ENCODE results near the gene PROM2.

PROM2 gene

DNA sequence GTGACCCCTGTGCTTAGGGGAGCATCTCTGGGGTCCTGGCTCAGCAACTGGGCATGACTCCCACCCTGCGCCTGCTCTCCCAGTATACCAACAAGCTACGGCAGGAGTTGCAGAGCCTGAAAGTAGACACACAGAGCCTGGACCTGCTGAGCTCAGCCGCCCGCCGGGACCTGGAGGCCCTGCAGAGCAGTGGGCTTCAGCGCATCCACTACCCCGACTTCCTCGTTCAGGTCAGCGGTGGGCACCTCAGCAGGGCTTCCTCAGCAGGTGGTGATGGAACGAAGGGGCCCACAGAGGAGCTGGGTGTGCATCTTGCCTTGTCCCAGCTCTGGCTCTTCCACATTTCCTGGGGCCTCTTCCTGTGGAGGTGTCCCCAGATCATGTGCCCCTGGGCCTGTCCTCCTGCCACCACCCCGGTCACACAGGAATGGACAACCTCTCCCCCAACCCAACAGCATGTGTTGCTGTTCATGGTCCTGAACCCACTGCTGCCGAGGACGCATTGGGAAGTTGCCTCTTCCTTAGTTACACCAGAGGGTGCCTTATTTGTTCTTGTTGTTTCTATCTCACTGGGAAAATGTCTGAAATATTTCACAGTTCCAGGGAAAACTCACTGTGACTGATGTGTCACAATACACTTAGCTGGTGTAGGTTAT lies 10.8 kb downstream of the PROM2 start:
- no peak for DNase-seq (ENCODE audit: extremely low read depth in 1 of 2, low read depth in 1 of 2)

DNA sequence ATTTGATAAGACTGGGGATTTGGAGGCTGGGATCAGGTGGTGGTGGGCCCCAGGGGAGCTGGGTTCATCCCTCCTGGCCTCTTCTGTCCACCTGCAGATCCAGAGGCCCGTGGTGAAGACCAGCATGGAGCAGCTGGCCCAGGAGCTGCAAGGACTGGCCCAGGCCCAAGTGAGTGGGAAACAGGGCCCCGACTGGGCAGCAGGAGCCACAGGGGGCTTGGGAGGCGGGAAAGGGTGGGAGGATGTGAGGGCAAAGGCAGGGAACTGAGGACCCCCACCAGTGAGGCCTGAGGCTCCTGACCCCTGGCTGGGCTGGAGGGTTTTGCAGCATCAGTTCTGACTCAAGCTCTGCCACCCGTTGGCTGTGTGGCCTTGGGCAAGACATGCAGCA lies 11.3 kb downstream of the PROM2 start:
- no peak for DNase-seq (ENCODE audit: extremely low read depth in 1 of 2, low read depth in 1 of 2)

DNA sequence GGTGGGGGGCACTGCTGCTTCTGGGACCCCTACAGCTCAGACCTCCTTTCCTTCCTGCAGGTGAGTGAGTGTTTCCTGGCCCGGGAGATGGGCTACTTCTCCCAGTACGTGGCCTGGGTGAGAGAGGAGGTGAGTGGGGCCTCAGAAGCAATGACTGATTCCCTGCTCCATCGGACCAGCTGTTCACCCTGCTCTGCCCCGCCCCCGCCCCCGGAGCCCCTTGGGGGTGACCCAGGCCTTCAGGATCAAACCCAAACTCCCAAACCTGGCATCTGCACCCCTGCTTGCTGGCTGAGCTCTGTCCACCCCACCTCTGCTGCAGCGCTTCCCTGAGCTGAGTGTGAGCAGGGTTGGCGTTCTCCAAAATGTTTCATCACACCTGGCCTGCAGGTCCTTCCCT lies 13.1 kb downstream of the PROM2 start:
- DNase-seq (ENCODE audit: extremely low read depth in 1 of 2, low read depth in 1 of 2), result no peak

DNA sequence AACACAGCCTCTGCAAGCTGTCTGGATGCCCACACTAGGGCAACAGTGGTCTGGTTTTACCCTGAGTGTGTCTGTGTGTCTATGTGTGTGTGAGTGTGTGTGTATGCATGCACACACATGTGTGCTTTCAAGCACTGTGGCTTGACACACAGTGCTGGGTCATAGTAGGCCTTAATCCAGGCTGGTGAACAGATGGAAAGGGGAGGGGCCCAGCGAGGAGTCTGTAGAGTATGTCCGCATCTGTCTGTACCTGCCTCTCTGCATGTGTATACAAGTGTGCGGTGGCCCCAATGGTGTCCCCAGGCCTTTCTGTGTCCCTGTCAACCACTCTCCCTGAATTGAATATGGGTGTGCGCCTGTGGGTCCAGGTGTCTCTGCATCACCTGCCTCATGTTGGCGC lies 13.6 kb downstream of the PROM2 start:
- DNase-seq (ENCODE audit: extremely low read depth in 1 of 2, low read depth in 1 of 2), result no peak

DNA sequence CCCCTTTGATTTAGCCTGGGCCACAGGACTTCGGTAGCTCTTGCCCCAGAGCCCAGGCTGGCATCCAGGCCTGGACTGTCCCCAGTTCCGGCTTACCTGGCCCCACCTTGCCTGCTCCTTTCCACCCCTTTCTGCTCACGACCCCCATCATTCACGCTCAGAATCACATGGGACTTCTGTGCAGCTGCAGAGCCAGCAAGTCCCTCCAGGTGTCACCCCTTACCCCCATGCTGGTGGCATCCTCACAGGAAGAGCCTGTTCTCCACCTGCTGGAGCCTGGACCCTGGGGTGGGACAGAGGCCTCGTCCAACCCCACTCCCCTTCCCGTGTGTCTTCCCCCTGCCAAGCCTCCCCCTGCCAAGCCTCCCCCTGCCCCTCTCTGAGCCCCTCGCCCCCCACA lies 15.0 kb downstream of the PROM2 start:
- no peak for DNase-seq (ENCODE audit: extremely low read depth in 1 of 2, low read depth in 1 of 2)

DNA sequence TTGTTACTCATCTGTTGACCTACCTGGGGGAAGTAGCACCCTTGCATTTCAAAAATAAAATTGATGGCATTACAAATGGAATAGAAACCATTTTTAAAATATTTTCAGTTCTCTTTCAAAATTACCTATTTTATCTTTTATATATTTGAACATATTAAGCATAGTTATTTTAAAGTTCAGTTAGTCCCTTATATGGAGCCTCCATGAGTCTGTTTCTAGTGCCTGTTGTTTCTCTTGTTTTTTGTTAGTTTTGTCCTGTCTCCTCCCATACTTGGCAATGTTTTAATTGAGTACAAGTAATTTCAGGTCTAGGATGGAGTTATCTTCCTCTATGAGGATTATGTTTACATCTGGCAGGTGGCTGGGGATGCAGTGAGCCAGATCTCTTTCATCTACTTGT lies 17.0 kb downstream of the PROM2 start:
- DNase-seq (ENCODE audit: extremely low read depth in 1 of 2, low read depth in 1 of 2), result no peak

DNA sequence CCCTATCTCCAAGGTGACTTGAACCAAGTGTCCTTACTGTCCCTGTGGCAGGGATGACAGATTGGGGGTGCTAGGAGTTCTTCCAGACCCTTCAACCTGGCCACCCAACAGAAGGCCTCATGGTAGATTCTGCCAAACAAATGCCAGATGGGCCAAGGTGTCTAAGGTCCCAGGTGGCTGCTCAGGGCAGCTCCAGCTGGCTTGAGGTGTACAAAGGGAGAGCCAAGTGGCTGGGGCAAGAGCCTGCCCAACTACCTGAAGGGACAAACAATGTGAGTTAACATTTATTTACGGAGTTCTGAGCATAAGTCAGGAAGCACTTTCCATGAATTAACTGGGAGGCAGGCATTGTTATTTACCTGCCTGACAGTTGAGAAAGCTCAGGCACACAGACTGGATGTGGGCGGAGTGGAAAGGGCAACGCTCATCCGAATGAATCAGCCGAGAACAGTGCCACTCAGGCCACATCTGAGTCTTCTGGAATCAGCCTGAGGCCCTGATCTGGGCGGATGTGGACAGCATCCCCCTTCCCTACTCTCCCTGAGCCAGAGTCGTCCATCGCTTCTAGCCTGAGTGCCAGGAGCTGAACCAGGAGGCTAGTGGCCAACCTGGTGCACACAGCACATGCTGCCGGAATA lies 18.5 kb downstream of the PROM2 start:
- no peak for DNase-seq (ENCODE audit: extremely low read depth in 1 of 2, low read depth in 1 of 2)

DNA sequence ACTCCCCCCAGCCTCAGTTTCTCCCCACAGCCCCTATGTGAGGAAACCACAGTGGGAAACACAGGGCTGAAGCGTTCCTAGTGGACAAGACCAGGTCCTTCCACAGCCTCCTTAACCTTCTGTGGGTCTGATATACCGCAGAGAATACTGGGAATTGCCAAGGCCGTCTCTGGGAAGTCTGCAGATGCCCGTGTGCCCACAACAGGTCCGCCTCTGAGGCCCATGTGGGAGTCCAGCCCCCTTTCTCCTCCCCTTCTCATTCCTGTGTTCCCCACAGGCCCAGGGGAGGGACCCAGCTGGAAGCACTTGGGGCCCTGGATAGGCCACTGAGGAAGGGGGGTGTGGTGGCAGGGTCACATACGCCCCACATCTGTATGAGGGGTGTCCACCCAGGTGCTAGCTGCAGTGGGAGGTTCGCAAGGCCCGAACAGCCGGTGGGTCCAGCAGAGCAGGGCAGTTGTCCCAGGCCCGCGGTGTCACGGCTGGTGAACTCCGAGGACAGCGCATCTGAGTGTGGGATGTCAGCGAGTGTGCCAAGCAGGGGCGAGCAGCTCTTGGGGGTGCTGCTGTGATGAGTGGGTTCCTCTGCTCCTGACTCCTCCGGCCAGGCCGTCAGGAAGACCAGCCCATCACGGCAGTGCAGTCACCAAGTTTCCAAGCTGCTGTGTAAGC lies 20.5 kb downstream of the PROM2 start:
- no peak for DNase-seq (ENCODE audit: extremely low read depth in 1 of 2, low read depth in 1 of 2)

DNA sequence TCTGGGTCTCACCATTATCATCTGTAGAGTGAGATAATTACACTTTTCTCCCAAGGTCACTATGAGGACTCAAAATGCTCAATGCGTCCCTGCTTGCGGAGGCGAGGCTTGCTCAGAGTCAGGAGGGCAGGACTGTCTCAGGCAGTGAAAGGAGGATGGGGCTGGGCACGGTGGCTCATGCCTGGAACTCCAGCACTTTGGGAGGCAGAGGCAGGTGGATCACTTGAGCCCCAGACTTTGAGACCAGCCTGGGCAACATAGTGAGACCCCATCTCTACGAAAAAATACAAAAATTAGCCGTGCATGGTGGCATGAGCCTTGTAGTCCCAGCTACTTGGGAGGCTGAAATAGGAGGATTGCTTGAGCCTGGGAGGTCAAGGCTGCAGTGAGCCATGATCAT lies 21.1 kb downstream of the PROM2 start:
- no peak for DNase-seq (ENCODE audit: extremely low read depth in 1 of 2, low read depth in 1 of 2)

DNA sequence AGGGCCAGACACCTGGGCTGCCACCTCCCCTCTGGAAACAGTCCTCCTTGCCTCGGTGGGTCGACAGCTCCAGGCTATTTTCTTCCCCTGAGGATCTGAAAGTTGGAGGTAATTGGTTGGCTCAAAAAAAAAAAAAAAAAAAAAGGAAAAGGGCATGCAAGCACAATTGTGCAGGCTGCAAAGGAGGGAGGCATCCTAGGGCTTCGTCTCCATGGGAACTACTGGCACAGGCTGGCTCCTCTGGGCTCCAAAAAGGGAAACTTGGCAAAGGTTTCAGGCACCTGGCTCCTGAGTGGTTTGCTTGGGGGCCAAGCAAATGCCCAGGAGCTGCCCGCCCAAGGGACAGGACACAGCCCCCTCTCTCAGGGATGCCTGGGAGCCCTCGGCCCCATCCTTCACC lies 21.8 kb downstream of the PROM2 start:
- no peak for DNase-seq (ENCODE audit: extremely low read depth in 1 of 2, low read depth in 1 of 2)

DNA sequence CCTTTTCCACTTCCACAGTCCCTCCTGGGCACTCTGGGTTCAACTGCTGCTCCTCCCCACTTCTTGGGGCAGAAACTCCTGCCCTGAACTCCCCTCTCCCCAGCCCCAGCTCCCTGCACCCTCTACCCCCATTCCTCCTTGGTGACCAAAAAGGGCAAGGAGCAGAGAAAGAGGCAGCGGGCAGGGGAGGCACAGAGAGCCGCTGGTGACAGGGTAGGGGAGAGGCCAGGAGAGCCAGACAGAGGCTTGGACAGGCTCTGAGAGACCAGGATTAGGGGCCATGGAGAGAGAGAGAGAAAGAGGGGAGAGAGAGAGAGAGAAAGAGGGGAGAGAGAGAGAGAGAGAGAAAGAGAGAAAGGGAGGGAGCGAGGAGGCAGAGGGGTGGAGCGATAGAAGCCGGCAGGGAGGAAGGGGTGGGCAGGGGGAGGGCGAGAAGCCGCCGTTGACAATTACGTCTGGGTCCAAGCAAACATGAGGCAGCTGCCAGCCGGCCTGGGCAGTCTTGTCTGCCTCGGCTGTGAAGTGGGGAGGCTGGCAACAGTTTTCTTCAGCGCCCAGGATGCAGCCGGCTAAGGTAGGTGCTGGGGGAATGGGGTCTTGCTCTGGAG lies 22.7 kb downstream of the PROM2 start, which contains the start of gene KCNIP3:
KCNIP3 (plus strand) TSS at position 468 of the 608 bp plus-strand sequence; CDS start at position 560, 92 bp downstream.
- DNase-seq (ENCODE audit: extremely low read depth in 1 of 2, low read depth in 1 of 2), result no peak

DNA sequence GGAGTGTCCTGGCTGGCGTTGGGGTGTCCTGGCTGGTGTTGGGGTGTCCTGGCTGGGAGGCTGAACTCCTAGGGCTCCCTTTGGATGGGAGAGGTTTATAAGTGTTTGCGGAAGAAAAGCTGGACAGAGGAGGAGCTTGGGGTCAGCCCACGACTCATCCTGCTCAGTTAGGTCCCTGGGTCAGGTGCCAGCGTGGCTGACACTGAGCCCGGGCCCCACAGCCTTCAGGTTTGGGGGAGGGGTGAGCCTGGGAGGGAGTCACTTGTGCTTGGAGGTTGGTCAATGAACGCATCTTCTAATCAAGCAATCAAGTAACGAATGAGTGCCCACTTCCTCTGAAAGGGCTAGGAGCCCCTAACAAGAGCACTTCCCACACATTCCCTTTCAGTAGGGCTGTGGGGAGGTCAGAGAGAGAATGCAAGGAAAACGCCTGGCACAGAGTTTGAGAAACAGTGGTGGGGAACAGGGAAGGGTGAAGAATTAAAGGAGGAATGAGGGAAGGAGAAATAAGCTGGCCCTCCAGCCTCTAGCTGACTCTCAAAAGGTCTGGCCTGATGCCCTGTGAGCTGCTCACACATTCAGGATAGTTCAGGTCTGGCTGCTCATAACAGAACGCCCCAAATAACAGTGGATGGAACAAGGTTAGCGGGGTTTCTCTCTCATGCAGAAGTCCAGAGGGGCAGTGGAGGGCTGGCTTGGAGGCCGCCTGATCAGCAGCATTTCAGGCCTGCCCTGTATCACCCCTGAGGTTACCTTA lies 23.6 kb downstream of the PROM2 start:
- DNase-seq (ENCODE audit: extremely low read depth in 1 of 2, low read depth in 1 of 2), result no peak

DNA sequence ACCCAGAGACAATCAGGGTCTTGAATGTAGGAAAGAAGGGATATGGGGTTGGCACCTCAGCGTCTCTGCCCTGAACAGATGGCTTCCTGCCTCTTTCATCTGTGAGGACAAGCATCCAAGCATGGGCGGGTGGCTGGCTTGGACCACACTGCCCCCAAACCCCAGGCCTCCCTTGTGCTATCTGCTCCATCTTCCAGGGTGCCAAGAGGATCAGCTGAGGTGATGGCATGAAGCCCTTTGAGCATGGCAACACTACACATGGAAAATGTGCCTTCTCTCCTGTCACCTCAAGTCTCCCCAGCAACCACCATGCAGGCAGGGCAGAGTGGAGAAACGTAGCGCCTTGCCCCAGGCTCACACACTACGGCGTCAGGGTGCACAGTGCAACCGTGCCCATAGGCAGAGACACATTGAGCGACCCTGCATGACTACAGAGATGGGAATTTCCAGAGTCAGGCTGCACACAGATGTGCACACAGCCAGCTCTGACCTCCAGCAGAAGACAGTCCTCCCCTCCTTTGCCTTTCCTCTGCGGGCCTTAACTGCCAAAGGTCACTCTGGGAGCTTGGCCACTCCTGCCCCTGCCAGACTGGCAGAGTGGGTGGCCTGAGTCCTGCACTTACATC lies 24.4 kb downstream of the PROM2 start:
- DNase-seq (ENCODE audit: extremely low read depth in 1 of 2, low read depth in 1 of 2), result no peak

DNA sequence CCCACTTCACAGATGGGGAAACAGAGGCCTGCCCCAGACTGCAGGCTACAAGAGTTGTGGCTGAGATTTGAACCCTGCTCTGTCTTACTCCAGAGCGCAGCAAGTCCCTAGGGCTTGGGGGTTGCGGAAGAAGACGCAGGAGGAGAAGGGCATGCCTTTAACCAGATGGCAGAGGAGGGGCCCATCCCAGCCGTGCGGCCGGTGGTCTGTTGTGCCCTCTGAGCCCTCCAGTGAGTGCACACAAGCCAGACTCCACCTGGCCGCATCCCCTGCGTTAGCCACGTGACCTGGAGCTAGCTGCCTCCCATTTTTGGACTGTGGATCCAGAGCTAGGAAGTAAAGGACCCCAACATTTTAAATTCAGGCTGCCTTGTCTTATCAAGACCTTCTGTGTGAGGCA lies 25.7 kb downstream of the PROM2 start:
- DNase-seq (ENCODE audit: extremely low read depth in 1 of 2, low read depth in 1 of 2), result no peak

DNA sequence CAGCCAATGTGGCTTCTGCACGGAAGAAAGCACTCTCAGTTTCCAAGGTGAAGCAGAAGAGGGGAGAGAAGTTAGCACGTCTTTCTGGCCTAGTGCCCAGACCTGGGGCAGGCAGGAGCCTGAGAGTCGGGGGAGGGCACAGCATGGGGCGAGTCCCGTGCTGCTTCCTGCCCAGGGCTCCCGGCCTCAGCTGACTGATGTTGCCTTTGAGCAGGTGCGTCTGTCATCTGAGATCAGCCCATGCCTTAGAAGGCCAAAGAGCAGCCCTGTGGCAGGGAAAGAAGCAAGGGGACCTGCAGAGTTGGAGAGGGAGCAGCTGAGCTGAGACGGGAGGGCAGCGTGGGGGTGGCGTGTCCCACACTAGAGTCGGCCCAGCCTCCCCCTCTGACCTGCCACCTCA lies 26.2 kb downstream of the PROM2 start:
- no peak for DNase-seq (ENCODE audit: extremely low read depth in 1 of 2, low read depth in 1 of 2)

DNA sequence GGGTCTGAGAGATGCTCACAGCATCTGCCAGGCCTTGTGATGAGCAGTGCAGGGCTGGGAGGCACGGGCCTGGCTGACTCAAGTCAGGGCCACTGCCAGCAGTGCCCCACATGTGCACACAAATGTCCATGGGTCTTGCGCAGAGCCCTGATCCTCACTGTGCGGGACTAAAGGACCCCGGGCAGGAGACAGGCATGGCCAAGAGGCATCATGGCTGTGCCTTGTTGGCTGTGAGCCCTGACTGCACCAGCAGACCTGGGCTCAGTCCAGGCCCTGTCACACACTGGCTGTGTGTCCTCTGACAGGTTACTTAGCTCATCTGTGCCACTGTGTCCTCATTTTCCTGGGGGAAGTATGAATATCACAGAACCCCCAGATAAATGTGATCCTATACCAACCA lies 26.9 kb downstream of the PROM2 start:
- no peak for DNase-seq (ENCODE audit: extremely low read depth in 1 of 2, low read depth in 1 of 2)

DNA sequence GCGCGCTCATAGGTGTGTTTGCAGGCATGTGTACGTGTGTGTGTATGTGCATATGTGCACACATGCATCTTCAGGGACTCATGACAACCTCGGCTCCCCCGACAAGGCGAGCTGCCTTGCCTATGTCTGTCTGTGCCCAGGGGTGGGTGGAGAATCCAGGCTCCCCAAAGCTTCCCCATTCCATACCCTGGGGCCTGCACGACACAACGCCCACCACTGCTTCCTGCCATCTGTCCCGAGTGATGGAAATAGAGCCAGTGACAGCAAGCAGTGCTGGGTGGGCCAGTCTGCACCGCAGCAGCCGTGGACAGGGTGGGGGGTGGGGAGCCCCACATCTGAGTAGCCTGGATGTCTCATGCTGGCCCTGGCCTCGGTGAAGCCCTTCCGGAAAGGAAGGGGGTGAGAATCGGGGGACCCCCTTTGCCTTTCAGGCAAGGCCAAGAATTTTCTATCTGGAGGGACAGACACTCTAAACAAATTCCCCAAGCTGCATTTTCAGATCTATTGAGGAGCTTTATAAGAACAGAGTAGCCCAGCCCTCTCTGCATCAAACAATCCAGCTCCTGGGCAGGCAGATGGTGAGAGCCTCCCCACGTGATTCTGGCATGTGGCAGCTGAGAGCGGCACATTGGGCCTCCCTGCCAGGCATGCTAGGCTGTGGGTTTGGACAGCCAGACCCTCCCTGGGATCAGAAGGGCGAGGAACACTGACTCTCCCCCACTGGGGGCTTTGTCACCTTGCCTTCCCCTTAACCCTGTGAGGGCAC lies 27.8 kb downstream of the PROM2 start:
- DNase-seq (ENCODE audit: extremely low read depth in 1 of 2, low read depth in 1 of 2), result no peak

DNA sequence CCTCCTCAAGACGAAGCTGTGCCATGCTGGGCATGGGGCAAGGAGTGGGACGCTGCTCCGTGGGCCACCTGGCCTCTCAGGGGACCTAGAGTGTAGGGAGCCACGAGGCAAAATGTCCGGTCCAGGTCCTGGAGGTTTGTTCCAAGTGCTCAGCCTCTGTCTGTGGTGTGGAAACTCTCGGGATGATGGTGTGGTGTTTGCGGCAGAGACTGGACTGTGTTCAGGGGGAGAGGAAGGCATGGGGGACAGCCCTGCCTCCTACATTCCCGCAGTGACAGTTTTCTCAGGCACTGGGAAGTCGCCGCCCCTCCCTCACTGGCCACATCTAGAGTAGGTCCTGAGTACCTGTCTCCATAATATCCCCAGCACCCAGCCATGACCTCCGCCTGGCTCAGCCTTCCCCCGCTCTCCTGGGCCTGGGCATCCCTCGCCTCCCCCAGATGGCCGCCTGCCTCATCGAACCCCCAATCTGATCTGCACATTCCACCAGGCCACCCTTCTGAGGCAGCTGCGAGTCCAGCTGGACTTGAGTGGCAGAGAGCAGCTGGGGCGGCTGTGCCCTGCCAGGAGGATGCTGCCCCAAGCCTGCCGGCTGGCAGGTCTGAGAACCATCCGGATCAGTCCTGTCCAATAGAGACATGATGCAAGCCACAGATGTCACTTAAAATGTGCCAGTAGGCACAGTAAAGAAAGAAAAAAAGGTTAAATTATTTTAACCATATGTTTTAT lies 29.1 kb downstream of the PROM2 start:
- DNase-seq (ENCODE audit: extremely low read depth in 1 of 2, low read depth in 1 of 2), result no peak

DNA sequence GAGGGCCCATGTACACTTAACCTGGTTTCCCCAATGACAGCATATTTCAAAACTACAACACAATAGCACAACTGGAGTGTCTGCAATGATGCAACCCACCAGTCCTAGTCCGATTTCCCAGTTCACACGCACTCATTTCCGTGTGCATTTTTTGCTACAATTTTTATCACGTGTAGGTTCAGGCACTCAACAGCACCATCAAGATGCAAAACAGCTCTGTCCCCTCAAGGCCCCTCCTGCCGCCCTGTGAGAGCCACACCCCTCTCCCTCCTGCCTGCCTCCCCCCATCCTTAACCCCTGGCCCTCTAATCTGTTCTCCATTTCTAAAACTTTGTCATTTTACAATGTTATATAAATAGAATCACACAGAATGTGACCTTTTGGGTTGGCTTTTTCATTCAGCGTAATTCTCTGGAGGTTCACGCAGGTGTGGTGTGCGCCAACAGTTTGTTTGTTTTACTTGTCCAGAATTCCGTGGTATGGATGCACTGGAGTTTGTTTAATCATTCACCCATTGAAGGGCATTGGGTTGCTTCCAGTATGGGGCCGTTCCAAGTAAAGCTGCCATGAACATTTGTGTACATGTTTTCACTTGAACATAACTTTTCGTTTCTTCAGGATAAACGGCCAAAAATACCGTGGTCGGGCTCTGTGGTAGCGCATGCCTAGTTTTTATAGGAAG lies 31.3 kb downstream of the PROM2 start:
- DNase-seq (ENCODE audit: extremely low read depth in 1 of 2, low read depth in 1 of 2), result no peak
